GM19463 (cell line): ENCODE data around the gene YY2.
"Not testable (repeated sequence)": the region's sequence is repeated elsewhere in the genome, so short reads cannot be mapped to it uniquely, and the experiment has no call there.

Experiments
- ATAC-seq: cut with Tn5 transposase; IDR thresholded peaks from one replicate; pipeline ENCODE4 v1.9.1; 2021; ENCODE audit warnings: mild to moderate bottlenecking, moderate library complexity; ENCODE audit not compliant: unreplicated experiment

YY2 gene

DNA sequence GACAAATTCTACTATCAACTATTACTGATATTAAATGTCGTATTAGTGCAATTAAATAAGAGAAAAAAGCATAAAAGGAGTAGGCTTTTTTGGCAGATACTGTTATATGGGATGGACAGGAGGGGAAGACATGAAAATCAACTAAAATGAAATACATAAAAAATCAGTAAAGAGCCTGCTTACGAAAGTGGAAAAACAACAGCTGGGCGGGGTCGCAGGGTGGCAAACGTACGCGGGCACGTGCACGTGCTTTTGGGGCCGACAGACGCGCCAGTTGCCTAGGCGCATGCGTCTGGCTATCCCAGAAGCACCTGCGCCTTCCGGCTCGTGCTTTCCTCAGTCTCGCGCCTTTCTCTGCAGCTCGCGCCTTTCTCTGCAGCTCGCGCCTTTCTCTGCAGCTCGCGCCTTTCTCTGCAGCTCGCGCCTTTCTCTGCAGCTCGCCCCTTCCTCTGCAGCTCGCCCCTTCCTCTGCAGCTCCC, at the start of gene YY2:
YY2 (plus strand) TSS at position 51 of the 479 bp plus-strand sequence. CDS start 498 bp downstream, outside the sequence.
- no peak for ATAC-seq

GRCh38 chrX:21806691-21807090, 49.1 kb upstream of the YY2 start:
- ATAC-seq = no peak

DNA sequence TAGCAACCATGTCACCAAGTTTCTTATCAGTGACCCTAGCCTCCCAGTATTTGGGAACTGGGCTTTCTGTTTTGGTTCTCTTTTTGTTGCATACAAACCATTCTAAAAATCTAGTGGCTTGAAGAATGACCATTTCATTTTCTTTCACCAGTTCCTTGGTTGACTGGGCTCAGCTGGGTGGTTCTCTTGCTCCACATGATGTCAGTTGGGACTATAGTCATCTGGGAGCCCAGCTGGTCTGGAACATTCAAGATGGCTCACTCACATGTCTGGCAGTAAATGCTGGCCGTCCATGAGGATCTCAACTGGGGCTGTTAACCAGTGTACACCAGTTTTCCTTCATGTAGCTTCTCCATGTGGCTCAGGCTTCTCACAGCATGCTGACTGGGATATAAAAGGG, 44.0 kb upstream of the YY2 start:
- no peak for ATAC-seq

- no peak for ATAC-seq
Observed at GRCh38 chrX:21812628-21813027, 43.2 kb upstream of the YY2 start.

GRCh38 chrX:21813612-21814368, 42.0 kb upstream of the YY2 start:
- ATAC-seq = no peak

GRCh38 chrX:21816136-21816535, 39.7 kb upstream of the YY2 start:
- no peak for ATAC-seq

GRCh38 chrX:21820170-21820569, 35.6 kb upstream of the YY2 start:
- ATAC-seq = not testable (repeated sequence)

DNA sequence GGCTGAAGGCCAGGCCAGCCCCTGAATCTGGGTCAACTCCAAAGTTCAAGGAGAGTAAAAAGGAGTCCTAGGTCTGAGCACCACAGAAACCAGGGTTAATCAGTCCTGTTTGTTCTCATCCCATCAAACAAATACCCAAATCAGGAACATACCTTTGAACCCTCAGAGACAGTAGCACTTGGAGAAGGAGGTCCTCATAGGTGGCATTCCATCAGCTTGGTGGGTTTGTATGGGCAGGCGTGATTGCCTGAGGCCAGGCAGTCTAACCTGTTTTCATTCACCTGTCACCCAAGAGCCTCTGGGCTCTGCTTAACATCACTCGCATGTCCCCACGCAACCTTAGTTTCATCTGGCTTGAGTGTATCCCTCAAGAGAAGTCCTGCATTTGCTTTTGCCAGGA, 33.9 kb upstream of the YY2 start:
- no peak for ATAC-seq

GRCh38 chrX:21831496-21831895, 24.3 kb upstream of the YY2 start:
- no peak for ATAC-seq

DNA sequence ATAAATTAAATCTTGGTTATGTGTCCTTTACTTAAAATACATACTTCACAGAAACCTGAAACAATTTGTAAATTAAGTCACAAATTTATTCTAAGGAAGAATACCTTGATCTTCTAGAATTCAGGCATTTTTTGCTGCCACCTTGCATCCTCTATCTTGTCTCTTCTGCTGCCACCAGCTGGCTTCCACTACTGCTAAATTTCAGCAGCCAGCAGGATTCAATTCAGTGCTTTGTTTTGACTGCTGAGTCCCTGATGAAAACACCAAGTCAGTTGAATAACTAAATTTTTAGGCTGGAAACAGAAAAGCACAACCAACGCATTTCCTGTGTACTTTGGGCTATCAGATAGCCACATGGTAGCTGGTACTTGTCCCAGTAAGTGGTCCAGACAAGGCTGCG, 18.7 kb upstream of the YY2 start:
- no peak for ATAC-seq

DNA sequence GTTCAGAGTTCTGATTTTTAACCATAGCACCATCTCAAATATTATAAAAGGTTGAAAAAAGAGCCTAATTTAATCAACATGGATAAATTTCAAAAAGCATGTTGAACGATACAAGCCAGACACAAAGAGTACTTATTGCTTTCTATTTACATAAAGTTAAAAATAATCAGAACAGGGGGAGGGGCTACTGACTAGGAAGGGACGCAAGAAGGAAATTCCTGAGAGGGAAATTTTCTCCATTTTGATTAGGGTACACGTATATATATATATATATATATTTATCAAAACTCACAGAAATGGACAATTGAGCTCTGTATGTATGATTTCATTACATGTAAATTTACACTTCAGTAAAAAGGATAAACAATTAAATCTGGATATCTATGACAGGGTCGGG, 16.9 kb upstream of the YY2 start:
- ATAC-seq = no peak

GRCh38 chrX:21839334-21840192, 16.2 kb upstream of the YY2 start, which contains the start of gene MBTPS2:
Gene MBTPS2, plus strand, starts transcription at chrX:21839617. Its CDS starts 118 bp downstream, at chrX:21839735.
- ATAC-seq = peak; percentile 77

DNA sequence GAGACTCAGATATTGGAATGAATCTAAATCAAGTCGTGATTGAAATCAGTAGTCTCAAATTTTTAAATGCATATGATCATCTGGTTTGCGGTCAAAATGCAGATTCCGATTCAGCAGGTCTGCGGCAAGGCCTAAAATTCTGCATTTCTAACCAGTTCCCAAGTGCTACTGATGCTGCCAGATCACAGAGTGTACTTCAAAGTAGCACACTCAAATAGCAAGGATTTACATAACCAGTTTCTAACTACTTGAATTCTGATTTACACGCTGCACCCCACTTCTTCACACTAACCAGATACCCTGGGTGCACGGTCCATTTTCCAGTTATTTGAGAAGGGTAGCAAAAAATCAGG, 15.6 kb upstream of the YY2 start:
- ATAC-seq = no peak

GRCh38 chrX:21843179-21843578, 12.6 kb upstream of the YY2 start:
- ATAC-seq = no peak

DNA sequence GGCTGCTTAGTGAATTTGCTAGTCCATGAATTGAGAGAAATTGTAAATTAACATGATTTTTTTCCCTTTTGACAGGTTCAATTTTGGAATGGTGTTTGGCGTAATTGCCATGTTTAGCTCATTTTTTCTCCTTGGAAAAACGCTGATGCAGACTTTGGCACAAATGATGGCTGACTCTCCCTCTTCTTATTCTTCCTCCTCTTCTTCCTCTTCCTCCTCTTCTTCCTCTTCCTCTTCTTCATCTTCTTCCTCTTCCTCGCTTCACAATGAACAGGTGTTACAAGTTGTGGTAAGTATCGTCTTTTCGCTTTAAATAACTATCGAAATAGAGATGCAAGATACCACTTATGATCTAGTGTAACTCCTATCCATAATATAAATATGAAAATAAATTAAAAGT, 10.7 kb upstream of the YY2 start:
- ATAC-seq = no peak

GRCh38 chrX:21847342-21847741, 8.4 kb upstream of the YY2 start:
- no peak for ATAC-seq

- no peak for ATAC-seq
Observed at GRCh38 chrX:21853578-21853977, 2.2 kb upstream of the YY2 start.

DNA sequence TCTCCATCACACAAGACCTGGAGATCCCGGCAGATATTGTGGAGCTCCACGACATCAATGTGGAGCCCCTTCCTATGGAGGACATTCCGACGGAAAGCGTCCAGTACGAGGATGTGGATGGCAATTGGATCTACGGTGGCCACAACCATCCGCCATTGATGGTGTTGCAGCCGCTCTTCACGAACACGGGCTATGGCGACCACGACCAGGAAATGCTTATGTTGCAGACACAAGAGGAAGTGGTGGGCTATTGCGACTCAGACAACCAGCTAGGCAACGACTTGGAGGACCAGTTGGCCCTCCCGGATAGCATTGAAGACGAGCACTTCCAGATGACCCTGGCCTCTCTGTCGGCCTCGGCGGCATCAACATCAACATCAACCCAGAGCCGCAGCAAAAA, 717 bp downstream of the YY2 start:
- no peak for ATAC-seq

DNA sequence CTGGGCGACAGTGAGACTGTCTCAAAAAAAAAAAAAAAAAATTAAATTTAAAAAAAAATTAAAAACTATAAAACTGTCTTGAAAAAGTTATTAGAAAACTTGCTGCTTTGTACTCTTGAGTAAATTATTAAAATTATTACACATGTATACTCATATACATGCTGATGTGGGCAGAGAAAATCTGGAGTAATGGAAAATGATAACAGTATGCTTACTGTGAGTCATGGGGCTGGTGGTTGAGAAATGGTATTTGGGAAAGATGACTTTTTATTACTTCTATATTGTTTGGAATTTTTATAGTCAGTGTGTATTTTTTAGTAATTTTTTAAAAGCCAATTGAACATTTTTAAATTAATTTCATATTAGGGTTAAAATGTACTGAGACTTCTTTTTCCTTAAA, 7.5 kb downstream of the YY2 start:
- no peak for ATAC-seq

DNA sequence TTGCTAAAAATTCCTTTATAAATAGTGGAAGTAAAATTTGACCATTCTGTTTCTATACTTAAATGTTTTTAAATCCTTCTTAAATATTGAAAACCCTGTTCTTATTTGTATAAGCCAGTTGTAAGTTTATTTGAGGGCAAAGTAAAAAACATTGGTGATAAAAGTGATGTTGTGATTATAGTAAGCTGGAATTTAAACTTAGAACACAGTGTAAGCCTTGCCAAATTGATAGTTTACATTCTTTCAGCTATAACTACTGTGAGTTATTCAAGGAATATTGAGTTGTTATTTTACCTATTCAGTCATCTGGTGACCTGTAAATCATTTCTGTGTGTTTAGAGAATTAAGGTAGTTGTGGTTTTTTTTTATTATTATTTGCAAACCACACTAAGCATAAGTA, 9.6 kb downstream of the YY2 start:
- ATAC-seq = no peak

DNA sequence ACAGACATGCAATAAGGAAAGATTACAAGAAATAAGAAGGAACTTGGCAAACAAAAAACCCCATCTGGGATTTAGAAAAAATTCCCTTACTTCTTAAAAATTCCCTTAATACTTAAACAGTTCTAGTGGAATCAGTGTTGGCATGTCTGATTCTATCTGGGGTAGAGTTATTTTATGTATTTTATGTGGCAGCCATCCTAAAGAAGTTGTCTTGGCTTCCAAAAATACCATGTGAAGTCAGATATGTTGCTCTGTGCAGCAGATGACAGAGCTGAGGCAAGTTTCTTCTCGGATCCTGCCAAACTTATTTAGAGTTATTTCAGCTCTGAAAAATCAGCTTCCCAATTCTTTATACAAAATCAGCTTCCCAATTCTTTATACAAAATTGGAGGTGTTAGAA, 14.7 kb downstream of the YY2 start:
- no peak for ATAC-seq
